Loucy (cell line): Measurements from ENCODE around the gene PCBP2.

Experiments used
- EZH2phosphoT487 ChIP-seq: fragments of 200-600 bp; IDR thresholded peaks from 2 replicates; pipeline ENCODE4 v1.6.1; 2018; ENCODE audit warnings: antibody characterized with exemption, mild to moderate bottlenecking, moderate library complexity, borderline replicate concordance
- TF ChIP-seq, protein P1 (sequence below): fragments of 200-600 bp; sonication (generic); conservative IDR thresholded peaks from 2 replicates; pipeline ENCODE4 v1.5.1; 2014; ENCODE audit warnings: mild to moderate bottlenecking, antibody characterized with exemption, low read length

DNA sequence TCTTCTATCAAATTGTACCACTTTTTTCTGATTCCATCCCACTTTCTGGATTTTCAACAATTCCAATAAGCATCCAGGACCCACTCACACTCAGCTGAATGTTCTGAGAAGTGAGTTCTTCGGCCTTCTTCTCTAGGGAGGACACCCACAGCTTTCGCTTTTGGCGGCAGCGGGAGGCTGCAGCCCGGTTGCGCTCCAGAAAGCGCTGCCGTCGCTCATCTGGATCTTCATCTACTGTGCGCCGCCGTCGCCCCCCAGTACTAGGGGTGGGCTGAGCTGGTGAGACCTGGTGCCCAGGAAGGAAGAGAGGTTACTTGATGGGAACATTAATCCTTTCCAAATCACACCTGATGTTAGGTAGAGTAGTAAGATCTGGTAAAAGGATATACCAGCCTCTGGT is 72.6 kb downstream of the PCBP2 start:
- TF ChIP-seq, protein P1, sequence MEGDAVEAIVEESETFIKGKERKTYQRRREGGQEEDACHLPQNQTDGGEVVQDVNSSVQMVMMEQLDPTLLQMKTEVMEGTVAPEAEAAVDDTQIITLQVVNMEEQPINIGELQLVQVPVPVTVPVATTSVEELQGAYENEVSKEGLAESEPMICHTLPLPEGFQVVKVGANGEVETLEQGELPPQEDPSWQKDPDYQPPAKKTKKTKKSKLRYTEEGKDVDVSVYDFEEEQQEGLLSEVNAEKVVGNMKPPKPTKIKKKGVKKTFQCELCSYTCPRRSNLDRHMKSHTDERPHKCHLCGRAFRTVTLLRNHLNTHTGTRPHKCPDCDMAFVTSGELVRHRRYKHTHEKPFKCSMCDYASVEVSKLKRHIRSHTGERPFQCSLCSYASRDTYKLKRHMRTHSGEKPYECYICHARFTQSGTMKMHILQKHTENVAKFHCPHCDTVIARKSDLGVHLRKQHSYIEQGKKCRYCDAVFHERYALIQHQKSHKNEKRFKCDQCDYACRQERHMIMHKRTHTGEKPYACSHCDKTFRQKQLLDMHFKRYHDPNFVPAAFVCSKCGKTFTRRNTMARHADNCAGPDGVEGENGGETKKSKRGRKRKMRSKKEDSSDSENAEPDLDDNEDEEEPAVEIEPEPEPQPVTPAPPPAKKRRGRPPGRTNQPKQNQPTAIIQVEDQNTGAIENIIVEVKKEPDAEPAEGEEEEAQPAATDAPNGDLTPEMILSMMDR: no peak
- TF ChIP-seq EZH2phosphoT487: no peak
